CD4-positive, alpha-beta T cell treated with Interferon alpha-2 for 1 hour (primary cell): ENCODE results near the gene TTF2.

ENCODE experiments used
- DNase-seq, 2 donors: peaks; one replicate each; pipeline ENCODE4 v3.0.0-alpha.2; 2020 to 2022

The TTF2 gene

GRCh38 chr1:117122330-117123025 lies 62.4 kb downstream of the TTF2 start:
- DNase-seq: no peak

DNA sequence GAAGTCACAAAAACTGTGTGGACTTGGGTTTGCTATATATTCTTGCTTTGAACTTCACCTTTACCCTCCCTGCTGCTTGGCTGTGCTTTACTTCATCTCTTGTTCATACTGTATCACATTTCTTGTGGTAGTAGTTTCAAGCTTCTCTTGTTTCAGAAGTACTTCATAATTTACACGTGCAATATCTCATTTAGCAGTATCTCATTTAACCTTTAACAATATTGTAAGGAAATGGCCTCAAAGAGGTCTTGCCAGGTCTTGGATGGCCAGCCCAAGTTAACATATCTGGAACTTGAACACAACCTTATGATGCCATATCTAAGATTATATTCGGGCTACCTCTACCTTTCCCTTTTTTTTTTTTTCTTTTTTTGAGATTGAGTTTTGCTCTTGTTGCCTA lies 63.1 kb downstream of the TTF2 start:
- DNase-seq: no peak

DNA sequence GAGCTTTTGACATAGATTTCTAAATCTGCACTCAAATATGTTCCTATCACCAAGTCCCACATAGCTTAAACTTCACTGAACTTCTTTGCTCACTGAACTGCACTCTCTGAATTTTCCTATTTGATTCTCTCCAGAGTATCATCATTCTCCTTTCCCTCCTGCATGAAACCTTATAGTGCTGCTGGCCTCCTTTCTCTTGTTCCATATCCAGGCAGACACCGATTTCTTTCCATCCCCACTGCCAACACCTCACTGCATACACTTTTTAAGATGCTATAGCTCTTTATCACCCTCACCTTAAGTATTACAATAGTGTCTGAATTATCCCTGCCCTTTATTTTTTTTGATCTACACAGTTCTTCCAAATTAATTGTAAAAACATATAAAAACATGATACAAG lies 64.5 kb downstream of the TTF2 start:
- DNase-seq: no peak

- no peak for DNase-seq
Measured at GRCh38 chr1:117127795-117128194, 67.7 kb downstream of the TTF2 start.

DNA sequence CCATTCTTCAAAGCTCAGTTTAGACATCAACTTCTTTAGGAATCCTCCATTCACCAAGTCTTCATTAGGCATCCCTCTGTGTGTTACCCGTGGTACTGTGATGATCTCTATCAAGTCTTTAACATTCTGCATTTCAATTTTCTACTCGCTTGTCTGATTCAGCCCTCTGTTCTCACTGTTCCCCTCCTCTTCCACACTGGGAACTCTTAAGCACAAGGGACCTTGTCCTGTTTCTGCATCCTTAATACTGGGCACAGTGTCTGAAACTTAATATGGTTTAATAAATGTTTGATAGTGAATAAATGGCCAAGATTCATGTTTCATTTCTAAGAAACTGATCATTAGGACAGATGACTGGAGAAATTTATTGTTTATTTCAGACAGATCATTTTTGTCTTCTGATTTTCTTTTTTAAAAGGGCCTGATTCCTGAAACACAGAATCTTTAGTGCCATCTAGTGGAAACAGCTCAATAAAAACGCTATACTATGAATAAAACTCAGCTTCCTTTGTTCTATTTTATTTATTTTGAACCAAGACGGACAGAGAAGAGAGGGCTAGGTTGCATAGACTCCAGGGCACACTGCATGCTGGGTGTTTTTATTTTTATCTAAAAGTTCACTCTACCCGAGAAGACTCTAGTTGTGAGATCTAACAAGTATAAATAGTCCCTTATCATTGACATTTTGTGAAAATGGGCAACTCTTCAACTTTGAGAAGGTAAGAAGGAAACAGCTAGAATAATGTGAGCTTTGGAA lies 68.4 kb downstream of the TTF2 start:
- DNase-seq: peak in 1 of 2 donors; percentile 51

GRCh38 chr1:117130526-117130925 lies 70.4 kb downstream of the TTF2 start:
- no peak for DNase-seq

DNA sequence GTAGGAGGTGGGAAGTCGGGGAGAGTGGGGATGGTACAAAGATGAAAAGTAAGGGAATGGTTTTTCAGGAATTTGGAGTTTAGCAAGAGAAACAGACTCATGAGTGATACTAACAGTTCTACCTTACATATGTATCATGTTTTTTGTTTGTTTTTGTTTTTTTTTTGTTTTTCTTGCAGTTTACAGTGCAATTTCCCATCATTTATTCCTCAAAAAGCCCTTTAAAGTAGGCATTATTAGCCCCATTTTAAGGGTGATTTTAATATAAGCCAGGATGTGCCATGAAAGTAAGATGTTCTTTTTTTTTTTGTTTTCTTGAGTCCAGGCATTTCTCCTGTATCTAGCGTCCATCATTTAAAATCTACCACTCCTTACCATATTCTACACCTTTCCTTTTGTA lies 75.2 kb downstream of the TTF2 start:
- no peak for DNase-seq

DNA sequence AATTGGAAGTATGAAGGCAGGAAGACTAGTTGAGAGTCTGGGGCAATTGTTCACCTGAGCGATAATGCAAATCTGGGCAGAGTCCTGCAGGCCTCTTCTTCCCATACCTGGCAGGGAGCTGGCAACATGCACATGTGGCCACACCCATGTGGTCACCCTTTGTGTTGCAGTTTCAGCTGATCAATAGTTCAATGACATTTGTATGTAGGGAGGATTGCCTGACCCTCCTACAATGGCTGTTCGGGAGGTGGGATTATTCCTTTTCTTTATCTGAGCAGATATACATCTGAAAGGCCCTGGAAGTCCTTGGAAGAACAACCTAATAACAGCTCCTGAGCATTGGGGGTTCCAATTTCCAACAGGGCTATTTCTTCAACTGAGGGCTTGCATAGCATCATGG lies 76.6 kb downstream of the TTF2 start:
- no peak for DNase-seq

DNA sequence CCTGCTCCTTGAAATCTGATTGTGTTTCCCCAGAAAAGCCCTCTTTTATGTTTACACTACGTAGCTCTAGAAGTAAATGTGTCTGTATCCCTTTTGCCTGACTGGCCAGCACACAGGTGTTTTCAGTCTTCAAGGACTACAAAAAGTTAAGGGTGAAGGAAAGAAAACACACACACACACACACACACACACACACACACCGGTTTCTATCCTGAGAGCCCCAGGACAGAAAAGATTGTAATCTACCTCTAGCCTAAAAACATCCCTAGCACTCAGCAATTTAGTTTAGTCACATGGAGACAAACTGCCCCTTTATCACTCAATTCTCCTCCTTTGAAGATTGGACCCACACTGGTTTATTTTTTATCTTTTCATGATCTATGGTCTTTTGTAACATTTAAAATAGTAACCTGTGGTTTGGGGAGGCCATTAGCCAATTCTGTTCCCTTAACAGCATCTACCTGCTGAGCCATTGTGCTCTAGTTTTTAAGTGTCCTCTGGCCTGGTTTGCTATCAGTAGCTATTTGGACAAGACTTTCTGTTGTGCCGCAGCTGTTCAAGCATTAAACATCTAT lies 77.2 kb downstream of the TTF2 start:
- no peak for DNase-seq

DNA sequence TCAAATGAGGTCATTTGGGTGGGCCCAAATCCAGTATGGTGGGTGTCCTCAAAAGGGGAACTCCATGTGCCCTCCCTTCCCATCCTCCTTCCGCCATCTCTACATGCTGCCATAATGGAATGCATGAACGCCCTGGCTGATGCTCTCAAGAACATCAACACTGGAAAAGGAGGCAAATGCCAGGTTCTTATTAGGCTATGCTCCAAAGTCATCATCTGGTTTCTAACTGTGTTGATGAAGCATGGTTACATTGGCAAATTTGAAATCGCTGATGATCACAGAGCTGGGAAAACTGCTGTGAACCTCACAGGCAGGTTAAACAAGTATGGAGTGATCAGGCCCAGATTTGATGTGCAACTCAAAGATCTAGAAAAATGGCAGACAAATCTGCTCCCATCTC lies 78.0 kb downstream of the TTF2 start:
- DNase-seq: no peak

DNA sequence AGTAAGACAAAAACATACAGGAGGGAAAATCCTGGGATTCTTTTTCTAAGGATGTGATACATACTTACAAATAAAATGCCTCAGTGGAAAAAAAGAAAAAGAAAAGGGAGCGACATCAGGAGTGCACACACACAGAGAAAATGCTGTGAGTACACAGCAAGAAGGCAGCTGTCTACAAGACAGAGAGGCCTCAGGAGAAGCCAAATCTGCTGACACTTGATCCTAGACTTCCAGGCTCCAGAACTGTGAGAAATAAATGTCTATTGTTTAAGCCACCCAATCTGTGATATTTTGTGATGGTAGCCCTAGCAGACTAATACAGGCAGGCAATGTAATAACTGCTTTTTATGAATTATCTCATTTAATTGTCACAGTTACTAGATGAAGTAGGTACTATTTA lies 78.4 kb downstream of the TTF2 start:
- DNase-seq: no peak

DNA sequence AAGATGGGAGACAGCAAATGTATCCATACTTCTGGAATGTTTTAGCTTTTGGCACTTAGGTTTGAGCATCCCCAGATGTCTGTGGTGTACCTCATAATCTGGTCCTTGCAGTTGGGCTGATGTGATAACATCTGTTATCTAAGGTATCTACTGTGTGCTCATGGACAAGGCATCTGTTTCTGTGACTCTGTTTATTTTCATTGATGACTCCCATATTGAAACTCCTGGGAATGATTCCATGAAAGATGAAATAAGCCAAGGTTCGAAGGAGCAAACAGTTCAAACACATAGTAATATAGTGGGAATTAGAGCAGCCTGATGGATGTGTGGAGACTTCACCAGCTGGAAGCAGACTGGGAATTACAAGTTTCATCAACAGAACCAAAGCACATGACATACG lies 82.1 kb downstream of the TTF2 start:
- DNase-seq: no peak

- no peak for DNase-seq
Measured at GRCh38 chr1:117143172-117143571, 83.0 kb downstream of the TTF2 start.

DNA sequence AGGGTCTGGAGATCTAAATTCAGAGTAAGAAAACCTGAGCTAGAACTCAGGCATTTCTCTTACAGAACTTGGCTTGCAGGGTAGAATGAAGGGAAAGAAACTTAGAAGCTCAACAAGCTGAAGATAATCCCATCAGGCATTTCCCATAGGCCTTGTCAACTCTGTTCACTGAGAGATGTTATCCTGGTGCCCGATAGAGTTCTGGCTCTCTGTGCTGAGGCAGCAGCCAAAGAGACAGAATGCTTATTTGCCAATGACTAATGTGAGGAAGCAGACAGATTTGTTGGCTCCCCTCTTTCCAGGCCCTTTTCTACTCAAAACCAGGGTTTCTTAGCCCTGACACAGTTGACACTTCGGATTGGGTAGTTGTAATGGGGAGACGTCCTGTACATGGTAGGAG lies 83.7 kb downstream of the TTF2 start:
- no peak for DNase-seq

GRCh38 chr1:117146072-117146471 lies 85.9 kb downstream of the TTF2 start:
- DNase-seq: no peak

GRCh38 chr1:117146575-117147340 lies 86.6 kb downstream of the TTF2 start:
- DNase-seq: no peak

- no peak for DNase-seq
Measured at GRCh38 chr1:117147341-117147831, 87.3 kb downstream of the TTF2 start.

GRCh38 chr1:117147856-117148588 lies 87.9 kb downstream of the TTF2 start:
- DNase-seq: no peak

DNA sequence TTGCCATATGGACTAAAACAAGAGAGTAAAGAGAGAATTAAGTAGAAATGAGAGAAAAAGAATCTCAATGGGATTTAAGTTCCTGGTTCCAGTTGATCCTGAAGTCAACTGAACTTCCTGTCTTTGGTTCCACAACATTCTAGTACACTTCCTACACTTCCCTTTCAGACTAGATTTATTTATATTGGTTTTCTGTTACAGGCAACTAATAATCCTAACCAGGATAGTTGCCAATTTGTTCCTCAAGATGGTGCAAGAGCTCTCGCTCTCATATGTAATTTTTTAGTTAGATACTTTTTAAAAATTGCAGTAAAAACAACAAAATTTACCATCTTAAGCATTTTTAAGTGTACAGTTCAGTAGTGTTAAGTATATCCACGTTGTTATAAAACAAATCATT lies 90.2 kb downstream of the TTF2 start:
- DNase-seq: no peak

- DNase-seq: peak in 1 of 2 donors; percentile 1
Measured at GRCh38 chr1:117151305-117151704, 91.2 kb downstream of the TTF2 start.
